Measurements from ENCODE around the gene CD58.

DNA sequence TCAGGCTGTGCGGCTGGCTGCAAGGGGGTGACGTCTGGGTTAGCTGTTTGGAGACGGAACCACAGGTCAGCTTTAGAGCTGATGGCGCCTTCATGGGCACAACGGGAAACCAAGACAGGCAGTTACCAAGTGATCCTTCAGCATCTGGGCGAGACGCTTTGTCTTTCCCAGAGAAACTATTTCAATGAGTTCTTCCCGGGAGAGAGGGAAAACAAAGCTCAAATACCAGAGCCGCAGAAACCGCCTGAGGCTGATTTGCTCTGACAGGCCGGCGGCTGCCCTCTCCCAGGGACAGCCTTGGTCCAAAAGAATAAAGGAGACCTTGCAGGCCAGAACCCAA is 76.5 kb downstream of the CD58 start:
- TF ChIP-seq CTCF (tag by site-specific recombination; IDR thresholded peaks at IDR 0.05) (no peak), ZNF324 (tag by site-specific recombination; IDR thresholded peaks at IDR 0.05) (no peak), ZFP37 (tag by site-specific recombination; IDR thresholded peaks at IDR 0.05) (no peak), MZF1 (tag by site-specific recombination; IDR thresholded peaks at IDR 0.05; ENCODE audit: borderline replicate concordance) (no peak), ZNF433 (tag by site-specific recombination; IDR thresholded peaks at IDR 0.05; ENCODE audit: low read depth) (no peak), ZNF544 (tag by site-specific recombination; IDR thresholded peaks at IDR 0.05) (no peak), ZNF521 (tag by site-specific recombination; IDR thresholded peaks at IDR 0.05) (no peak), ZNF664 (tag by site-specific recombination; IDR thresholded peaks at IDR 0.05) (no peak), ZNF274 (IDR thresholded peaks at IDR 0.05; ENCODE audit: low read length) (no peak), ZNF274 (tag by site-specific recombination; IDR thresholded peaks at IDR 0.05; ENCODE audit: borderline replicate concordance) (no peak), SP2 (tag by site-specific recombination; IDR thresholded peaks at IDR 0.05) (no peak), REST (tag by site-specific recombination; IDR thresholded peaks at IDR 0.05) (no peak)
- TF ChIP-seq, protein P1, sequence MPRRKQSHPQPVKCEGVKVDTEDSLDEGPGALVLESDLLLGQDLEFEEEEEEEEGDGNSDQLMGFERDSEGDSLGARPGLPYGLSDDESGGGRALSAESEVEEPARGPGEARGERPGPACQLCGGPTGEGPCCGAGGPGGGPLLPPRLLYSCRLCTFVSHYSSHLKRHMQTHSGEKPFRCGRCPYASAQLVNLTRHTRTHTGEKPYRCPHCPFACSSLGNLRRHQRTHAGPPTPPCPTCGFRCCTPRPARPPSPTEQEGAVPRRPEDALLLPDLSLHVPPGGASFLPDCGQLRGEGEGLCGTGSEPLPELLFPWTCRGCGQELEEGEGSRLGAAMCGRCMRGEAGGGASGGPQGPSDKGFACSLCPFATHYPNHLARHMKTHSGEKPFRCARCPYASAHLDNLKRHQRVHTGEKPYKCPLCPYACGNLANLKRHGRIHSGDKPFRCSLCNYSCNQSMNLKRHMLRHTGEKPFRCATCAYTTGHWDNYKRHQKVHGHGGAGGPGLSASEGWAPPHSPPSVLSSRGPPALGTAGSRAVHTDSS (tag by site-specific recombination; IDR thresholded peaks at IDR 0.05): no peak
- TF ChIP-seq, protein P2, sequence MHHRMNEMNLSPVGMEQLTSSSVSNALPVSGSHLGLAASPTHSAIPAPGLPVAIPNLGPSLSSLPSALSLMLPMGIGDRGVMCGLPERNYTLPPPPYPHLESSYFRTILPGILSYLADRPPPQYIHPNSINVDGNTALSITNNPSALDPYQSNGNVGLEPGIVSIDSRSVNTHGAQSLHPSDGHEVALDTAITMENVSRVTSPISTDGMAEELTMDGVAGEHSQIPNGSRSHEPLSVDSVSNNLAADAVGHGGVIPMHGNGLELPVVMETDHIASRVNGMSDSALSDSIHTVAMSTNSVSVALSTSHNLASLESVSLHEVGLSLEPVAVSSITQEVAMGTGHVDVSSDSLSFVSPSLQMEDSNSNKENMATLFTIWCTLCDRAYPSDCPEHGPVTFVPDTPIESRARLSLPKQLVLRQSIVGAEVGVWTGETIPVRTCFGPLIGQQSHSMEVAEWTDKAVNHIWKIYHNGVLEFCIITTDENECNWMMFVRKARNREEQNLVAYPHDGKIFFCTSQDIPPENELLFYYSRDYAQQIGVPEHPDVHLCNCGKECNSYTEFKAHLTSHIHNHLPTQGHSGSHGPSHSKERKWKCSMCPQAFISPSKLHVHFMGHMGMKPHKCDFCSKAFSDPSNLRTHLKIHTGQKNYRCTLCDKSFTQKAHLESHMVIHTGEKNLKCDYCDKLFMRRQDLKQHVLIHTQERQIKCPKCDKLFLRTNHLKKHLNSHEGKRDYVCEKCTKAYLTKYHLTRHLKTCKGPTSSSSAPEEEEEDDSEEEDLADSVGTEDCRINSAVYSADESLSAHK (tag by site-specific recombination; IDR thresholded peaks at IDR 0.05): no peak

Data from HEK293 (cell line).